DND-41 (cell line): Measurements from ENCODE around the gene FARSA.

Experiments
- EZH2 ChIP-seq: IDR thresholded peaks from 3 replicates; pipeline ENCODE4 v1.6.1; 2012; ENCODE audit warnings: borderline replicate concordance, low read depth, mild to moderate bottlenecking, moderate library complexity, low read length, inconsistent platforms; ENCODE audit not compliant: severe bottlenecking
- TF ChIP-seq, protein P1 (sequence below): IDR thresholded peaks from 2 replicates; pipeline ENCODE4 v1.5.1; 2012; ENCODE audit warnings: borderline replicate concordance, low read length, moderate library complexity, mild to moderate bottlenecking; ENCODE audit not compliant: poor library complexity, severe bottlenecking; ENCODE audit errors: extremely low read depth

DNA sequence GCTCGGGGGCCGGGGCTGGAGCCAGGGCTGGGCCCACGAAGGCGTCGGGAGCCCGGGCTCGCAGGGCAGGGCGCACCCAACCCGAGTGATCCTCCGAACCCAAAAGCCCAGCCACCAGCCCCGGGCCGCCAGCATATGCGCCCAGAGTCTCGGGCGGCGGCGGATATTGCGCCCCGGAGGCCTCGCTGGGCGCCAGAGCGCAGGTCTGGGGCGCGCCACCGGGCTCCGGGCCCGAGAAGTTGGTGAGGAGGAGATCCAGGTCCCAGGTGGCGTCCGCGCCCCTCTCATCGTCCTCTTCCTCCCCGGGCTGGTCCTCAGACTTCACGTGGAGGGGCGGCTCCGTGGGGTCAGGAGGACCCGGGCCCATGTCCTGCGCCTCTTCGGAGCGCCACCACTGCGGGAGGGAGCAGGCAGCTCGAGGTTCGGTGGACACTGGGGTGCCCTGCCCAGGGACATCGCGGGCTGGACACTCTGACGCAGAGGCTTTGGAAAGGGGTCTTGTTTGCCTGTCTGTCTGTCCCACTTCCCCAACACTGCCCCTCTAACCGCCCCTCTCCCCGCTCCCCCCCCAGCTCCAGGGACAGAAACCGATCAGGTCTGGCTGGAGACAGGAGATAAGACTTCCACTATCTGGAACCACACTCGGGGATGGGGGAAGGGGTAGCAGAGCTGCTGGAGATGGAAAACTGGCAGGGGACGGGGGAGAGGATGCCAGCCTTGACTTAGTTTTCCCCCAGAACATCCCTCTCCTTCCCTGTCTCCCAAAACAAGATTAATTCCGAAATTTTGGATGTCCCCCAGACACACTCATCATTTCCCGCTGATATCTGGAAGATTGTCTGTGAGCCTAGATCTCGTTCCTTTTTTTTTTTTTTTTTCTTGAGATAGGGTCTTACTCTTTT is 47.5 kb downstream of the FARSA start:
- TF ChIP-seq, protein P1, sequence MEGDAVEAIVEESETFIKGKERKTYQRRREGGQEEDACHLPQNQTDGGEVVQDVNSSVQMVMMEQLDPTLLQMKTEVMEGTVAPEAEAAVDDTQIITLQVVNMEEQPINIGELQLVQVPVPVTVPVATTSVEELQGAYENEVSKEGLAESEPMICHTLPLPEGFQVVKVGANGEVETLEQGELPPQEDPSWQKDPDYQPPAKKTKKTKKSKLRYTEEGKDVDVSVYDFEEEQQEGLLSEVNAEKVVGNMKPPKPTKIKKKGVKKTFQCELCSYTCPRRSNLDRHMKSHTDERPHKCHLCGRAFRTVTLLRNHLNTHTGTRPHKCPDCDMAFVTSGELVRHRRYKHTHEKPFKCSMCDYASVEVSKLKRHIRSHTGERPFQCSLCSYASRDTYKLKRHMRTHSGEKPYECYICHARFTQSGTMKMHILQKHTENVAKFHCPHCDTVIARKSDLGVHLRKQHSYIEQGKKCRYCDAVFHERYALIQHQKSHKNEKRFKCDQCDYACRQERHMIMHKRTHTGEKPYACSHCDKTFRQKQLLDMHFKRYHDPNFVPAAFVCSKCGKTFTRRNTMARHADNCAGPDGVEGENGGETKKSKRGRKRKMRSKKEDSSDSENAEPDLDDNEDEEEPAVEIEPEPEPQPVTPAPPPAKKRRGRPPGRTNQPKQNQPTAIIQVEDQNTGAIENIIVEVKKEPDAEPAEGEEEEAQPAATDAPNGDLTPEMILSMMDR: no peak
- TF ChIP-seq EZH2: no peak
